Esophagus muscularis mucosa (tissue), 3 donors: ENCODE results near the gene PKP2.

ENCODE experiments used
- POLR2A ChIP-seq: fragments of 450-650 bp; IDR thresholded peaks from one replicate; pipeline ENCODE4 v1.6.1; 2017; ENCODE audit warnings: antibody characterized with exemption, moderate library complexity, mild to moderate bottlenecking, low read depth
- TF ChIP-seq, protein P1 (sequence below), 3 experiments: fragments of 200-600 bp in 2 of 3; fragments of 450-650 bp in 1 of 3; sonication (generic) in 2 of 3; IDR thresholded peaks; one replicate each; pipeline ENCODE4 v1.5.1; 2017 to 2019; ENCODE audit warnings: antibody characterized with exemption in 3 of 3, mild to moderate bottlenecking in 2 of 3, moderate library complexity in 1 of 3

DNA sequence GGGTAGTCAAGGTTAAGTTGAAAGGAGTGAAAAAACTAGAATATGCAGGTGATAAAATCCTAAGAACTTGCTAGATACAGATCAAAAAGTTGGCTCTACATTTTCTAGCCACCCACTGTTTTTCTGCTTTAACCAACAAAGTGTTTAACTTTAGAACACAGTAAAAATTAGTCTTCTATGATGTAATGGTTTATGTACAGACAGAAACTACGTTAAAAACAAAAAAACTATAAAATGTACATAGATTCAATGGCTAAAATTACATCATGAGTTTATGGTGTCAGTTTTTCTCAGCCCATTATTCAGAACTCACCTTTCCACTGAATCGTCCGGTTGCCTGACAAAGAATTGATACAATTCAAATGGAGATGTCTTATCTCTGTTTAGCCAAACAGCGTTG is 143.0 kb downstream of the PKP2 start:
- TF ChIP-seq, protein P1, sequence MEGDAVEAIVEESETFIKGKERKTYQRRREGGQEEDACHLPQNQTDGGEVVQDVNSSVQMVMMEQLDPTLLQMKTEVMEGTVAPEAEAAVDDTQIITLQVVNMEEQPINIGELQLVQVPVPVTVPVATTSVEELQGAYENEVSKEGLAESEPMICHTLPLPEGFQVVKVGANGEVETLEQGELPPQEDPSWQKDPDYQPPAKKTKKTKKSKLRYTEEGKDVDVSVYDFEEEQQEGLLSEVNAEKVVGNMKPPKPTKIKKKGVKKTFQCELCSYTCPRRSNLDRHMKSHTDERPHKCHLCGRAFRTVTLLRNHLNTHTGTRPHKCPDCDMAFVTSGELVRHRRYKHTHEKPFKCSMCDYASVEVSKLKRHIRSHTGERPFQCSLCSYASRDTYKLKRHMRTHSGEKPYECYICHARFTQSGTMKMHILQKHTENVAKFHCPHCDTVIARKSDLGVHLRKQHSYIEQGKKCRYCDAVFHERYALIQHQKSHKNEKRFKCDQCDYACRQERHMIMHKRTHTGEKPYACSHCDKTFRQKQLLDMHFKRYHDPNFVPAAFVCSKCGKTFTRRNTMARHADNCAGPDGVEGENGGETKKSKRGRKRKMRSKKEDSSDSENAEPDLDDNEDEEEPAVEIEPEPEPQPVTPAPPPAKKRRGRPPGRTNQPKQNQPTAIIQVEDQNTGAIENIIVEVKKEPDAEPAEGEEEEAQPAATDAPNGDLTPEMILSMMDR (IDR thresholded peaks at IDR 0.05) = no peak
- TF ChIP-seq POLR2A = no peak
